Measurements from ENCODE around the gene MYO5C.

GRCh38 chr15:52155878-52156277 lies 139.7 kb downstream of the MYO5C start:
- TF ChIP-seq CTCF (IDR thresholded peaks at IDR 0.05) (no peak), POLR2AphosphoS5 (IDR thresholded peaks at IDR 0.05) (no peak)

All from breast epithelium (tissue), 3 donors.